Common myeloid progenitor, CD34-positive (primary cell): ENCODE results near the gene ZNF687.
A peak's percentile ranks its signal among the peaks of the same experiment; 100 is the strongest.
"Not testable (repeated sequence)": the region's sequence is repeated elsewhere in the genome, so short reads cannot be mapped to it uniquely, and the experiment has no call there.

Source experiments
- CTCF ChIA-PET: fragments of 350-600 bp; sonication (Branson Sonifier 250); formaldehyde crosslinking; loops from one replicate; lab custom pipeline; 2021; ENCODE audit warnings: antibody characterized with exemption; lab: Charles Lee
- POLR2A ChIA-PET: fragments of 350-600 bp; sonication (Branson Sonifier 250); formaldehyde crosslinking; loops from one replicate; lab custom pipeline; 2021; ENCODE audit warnings: antibody characterized with exemption; lab: Charles Lee
- DNase-seq, 3 donors: peaks; one replicate each; pipeline versions ENCODE4 v3.0.0 to v3.0.0-alpha.2; 2013
- H3K27ac ChIP-seq, 2 experiments: 1 replicate in 1 of 2; 2 replicates in 1 of 2; pipeline ENCODE4 v1.7.0; 2013; ENCODE audit warnings: inconsistent platforms in 2 of 2, low read length in 2 of 2, mild to moderate bottlenecking in 2 of 2, low read depth in 1 of 2, moderate library complexity in 1 of 2; ENCODE audit not compliant: severe bottlenecking in 2 of 2, insufficient read depth in 1 of 2, poor library complexity in 1 of 2
- H3K27me3 ChIP-seq, 5 experiments: replicated peaks in 2 of 5; 1 replicate in 3 of 5; 2 replicates in 2 of 5; pipeline versions ENCODE4 v1.6.1 to v1.7.0; 2013; ENCODE audit warnings: low read length in 4 of 5, mild to moderate bottlenecking in 2 of 5, moderate library complexity in 2 of 5, inconsistent platforms in 1 of 5; ENCODE audit not compliant: insufficient read depth in 5 of 5, control insufficient read depth in 4 of 5
- H3K36me3 ChIP-seq, 4 experiments: 1 replicate in 2 of 4; 2 replicates in 2 of 4; pipeline versions ENCODE4 v1.6.1 to v1.7.0; 2013; ENCODE audit warnings: low read length in 3 of 4, control low read depth in 1 of 4, mild to moderate bottlenecking in 1 of 4; ENCODE audit not compliant: control insufficient read depth in 4 of 4, insufficient read depth in 4 of 4
- H3K4me1 ChIP-seq, 4 experiments: 1 replicate in 3 of 4; 2 replicates in 1 of 4; pipeline versions ENCODE4 v1.6.1 to v1.7.1; 2013; ENCODE audit warnings: low read length in 3 of 4, mild to moderate bottlenecking in 3 of 4, control low read depth in 1 of 4, inconsistent platforms in 1 of 4, moderate library complexity in 1 of 4; ENCODE audit not compliant: control insufficient read depth in 4 of 4, insufficient read depth in 4 of 4; ENCODE audit errors: control extremely low read depth in 1 of 4
- H3K4me3 ChIP-seq, 7 experiments: 1 replicate in 4 of 7; 2 replicates in 3 of 7; pipeline versions ENCODE4 v1.5.1 to v1.7.0; 2013; ENCODE audit warnings: mild to moderate bottlenecking in 7 of 7, low read length in 6 of 7, moderate library complexity in 6 of 7, inconsistent platforms in 2 of 7, low read depth in 2 of 7, control low read depth in 1 of 7; ENCODE audit not compliant: insufficient read depth in 4 of 7, control insufficient read depth in 1 of 7; ENCODE audit errors: extremely low read depth in 1 of 7
- H3K9me3 ChIP-seq, 5 experiments: 1 replicate in 4 of 5; 2 replicates in 1 of 5; pipeline versions ENCODE4 v1.6.1 to v1.7.1; 2013; ENCODE audit warnings: low read length in 4 of 5, mild to moderate bottlenecking in 2 of 5, inconsistent platforms in 1 of 5, low read depth in 1 of 5, moderate library complexity in 1 of 5; ENCODE audit not compliant: control insufficient read depth in 4 of 5, insufficient read depth in 2 of 5; ENCODE audit errors: control extremely low read depth in 1 of 5
- WGBS: methylation state at CpG from one replicate; pipeline ENCODE4 v1.1.5; 2013; ENCODE audit not compliant: insufficient coverage; 5-methylcytosine and 5-hydroxymethylcytosine counted together

The ZNF687 gene

DNA sequence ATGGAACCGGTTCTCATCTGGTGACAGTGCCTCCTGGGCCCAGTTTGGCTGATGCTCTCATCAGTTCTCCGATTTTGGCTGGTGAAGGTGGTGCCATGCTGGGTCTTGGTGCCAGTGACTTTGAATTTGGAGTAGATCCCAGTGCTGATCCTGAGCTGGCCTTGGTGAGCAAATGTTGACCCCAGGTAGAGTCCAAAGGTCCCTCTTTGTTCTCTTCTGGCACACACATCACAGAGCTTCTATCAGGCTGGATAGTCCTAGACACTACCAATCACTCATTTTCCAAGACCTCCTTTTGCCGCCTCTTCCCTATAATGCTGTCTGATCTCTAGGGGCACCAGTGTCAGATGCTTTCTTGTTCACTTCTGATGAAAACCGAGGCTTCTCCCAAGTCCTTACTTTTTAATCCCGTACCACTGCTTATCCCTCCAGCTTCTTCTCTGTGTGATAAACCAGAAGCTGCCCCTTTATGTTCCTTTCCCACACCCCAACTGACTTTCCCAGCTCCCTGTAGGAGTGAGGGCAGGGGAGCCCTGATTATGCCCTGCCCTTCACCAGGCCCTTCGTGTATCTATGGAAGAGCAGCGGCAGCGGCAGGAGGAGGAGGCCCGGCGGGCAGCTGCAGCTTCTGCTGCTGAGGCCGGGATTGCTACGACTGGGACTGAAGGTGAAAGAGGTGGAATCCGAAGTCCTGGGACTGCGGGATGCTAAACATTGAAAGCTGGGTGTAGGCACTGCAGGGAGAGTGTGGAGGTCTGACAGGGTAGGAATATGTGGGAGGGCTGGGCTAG, 16.5 kb upstream of the ZNF687 start:
- CTCF ChIA-PET: interaction anchor here (1.1 to 1.3 kb wide), 2 partner anchors 12 to 109 kb away, joined by 3 to 4 read pairs; partner anchors contain the start of gene TNFAIP8L2
- no peak for DNase-seq
- H3K4me3 ChIP-seq: no peak overlapping the region
- POLR2A ChIA-PET: no interaction called here
- H3K27me3 ChIP-seq: no peaks in the 10 kb centered on the region
- H3K36me3 ChIP-seq: peaks cover 20 to 61% (median 50%) of the 10 kb centered on the region in 4 experiments
- no peak overlapping the region for H3K27ac ChIP-seq
- no peaks in the 10 kb centered on the region for H3K9me3 ChIP-seq
- H3K4me1 ChIP-seq: no peaks in the 10 kb centered on the region
- 90% methylated on average over 12 of the region's 14 CpGs for WGBS

- Histone ChIP-seq H3K4me1 (no peaks in the 10 kb centered on the region), H3K4me3 (no peak overlapping the region), H3K9me3 (no peaks in the 10 kb centered on the region), H3K27me3 (no peaks in the 10 kb centered on the region), H3K36me3 (peaks cover 20 to 61% (median 51%) of the 10 kb centered on the region in 4 experiments), H3K27ac (peak overlapping the region in 1 of 2 experiments; percentile 43)
- WGBS: 100% methylated on average over 1 of the region's 3 CpGs
- CTCF ChIA-PET: interaction anchor here (1.1 kb wide), 1 partner anchor 110 kb away, joined by 3 read pairs; the partner anchor contains the start of gene TNFAIP8L2
- POLR2A ChIA-PET: no interaction called here
- DNase-seq: no peak
Measured at GRCh38 chr1:151266315-151266714, 15.8 kb upstream of the ZNF687 start.

DNA sequence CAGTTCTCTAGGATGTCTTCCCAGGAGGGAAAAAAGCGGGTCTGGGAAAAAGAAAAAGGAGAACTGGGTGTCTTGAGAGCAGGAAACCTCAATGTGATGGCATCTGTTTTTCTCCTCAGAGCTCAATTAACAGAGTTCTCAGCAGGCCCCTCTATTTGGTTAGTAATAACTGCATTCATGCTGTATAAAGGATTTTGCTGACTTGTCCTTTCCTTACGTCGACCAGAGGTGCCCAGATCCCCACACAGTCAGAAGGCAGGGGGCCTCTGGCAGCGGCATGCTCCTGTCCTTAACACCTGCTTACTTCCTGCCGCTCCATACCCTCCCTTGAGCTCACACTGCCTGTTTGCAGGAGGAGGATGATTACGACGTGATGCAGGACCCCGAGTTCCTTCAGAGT, 15.3 kb upstream of the ZNF687 start:
- no peak for DNase-seq
- H3K27me3 ChIP-seq: no peaks in the 10 kb centered on the region
- H3K27ac ChIP-seq: peak overlapping the region in 1 of 2 experiments; percentile 43
- ChIA-PET CTCF (interaction anchor here (0.8 to 1.7 kb wide), 2 partner anchors 11 to 15 kb away, joined by 3 to 5 read pairs; no protein-coding TSS in a partner anchor), POLR2A (no interaction called here)
- H3K4me1 ChIP-seq: no peaks in the 10 kb centered on the region
- H3K36me3 ChIP-seq: peaks cover 20 to 61% (median 50%) of the 10 kb centered on the region in 4 experiments
- no peaks in the 10 kb centered on the region for H3K9me3 ChIP-seq
- WGBS: 73% methylated on average over 7 of the region's 8 CpGs
- no peak overlapping the region for H3K4me3 ChIP-seq

DNA sequence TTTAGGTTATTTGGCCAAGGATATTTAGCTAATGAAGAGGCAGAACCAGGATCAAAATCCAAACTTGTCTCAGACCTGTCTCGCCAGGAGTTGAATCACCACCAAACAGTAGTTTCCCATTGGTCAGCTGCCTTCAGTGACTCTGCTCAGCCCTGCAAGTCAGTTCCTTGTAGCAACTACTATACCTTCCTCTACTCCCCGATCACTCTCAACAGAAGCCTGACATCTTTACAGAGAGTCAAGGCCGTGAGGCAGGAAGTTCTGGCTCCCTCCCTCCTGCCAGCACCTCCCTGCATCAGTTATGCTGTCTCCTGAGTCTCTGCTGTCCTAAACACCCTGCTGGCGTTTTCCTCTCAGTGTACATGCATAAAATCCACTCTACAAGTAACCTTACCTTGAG, 14.3 kb upstream of the ZNF687 start:
- H3K36me3 ChIP-seq: peaks cover 19 to 54% (median 45%) of the 10 kb centered on the region in 4 experiments
- no peak for DNase-seq
- 75% methylated on average over 3 of the region's 4 CpGs for WGBS

DNA sequence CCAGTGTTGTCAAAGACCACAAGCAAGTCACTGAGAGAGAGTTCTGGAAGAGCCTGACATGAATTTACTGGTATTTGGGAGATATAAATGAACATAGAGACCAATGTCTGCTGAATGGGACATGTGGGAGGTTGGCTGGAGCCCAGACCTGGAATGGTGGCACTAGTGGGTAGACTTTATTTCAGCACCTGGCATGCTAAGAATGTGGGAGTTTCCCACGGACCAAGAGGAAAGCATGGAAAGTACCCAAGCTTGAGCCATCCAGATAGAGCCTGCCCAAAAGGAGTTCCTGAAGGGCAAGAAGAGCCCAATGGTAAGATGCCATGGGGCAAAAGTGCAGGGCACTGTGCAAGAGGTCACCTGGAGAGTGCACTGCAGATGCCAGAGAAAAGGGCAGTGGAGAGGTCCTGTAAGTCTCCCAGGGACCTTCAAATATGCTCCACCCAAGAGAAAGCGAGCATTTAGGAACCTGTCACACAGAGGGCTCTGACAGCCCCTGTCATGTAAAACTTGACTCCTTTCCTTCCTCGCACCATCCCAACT, 8.1 kb upstream of the ZNF687 start:
- DNase-seq: no peak
- Histone ChIP-seq H3K27ac (no peak overlapping the region), H3K9me3 (no peaks in the 10 kb centered on the region), H3K36me3 (peaks cover 0 to 11% (median 3%) of the 10 kb centered on the region in 4 experiments), H3K4me1 (peaks cover 0 to 17% (median 4%) of the 10 kb centered on the region in 4 experiments), H3K4me3 (no peak overlapping the region), H3K27me3 (no peaks in the 10 kb centered on the region)
- WGBS: 100% methylated on average over 2 of the region's 3 CpGs
- POLR2A ChIA-PET: no interaction called here
- CTCF ChIA-PET: interaction anchor here (0.9 to 1.0 kb wide), 2 partner anchors 13 to 15 kb away, joined by 3 read pairs; no protein-coding TSS in a partner anchor

More for the DNA sequence above, 14.3 kb upstream of the ZNF687 start:
- ChIA-PET CTCF (interaction anchor here (0.8 to 1.7 kb wide), 2 partner anchors 10 to 16 kb away, joined by 3 to 5 read pairs; no protein-coding TSS in a partner anchor), POLR2A (interaction anchor here (0.6 kb wide), 2 partner anchors 60 to 701 kb away, joined by 3 to 4 read pairs; no protein-coding TSS in a partner anchor)
- H3K27me3 ChIP-seq: no peaks in the 10 kb centered on the region
- no peak overlapping the region for H3K27ac ChIP-seq
- no peak overlapping the region for H3K4me3 ChIP-seq
- no peaks in the 10 kb centered on the region for H3K9me3 ChIP-seq
- H3K4me1 ChIP-seq: no peaks in the 10 kb centered on the region

- CTCF ChIA-PET: interaction anchor here (1.0 kb wide), 1 partner anchor 14 kb away, joined by 3 read pairs; no protein-coding TSS in a partner anchor
- H3K4me3 ChIP-seq, POLR2A ChIA-PET, H3K27me3 ChIP-seq, H3K36me3 ChIP-seq, DNase-seq, H3K27ac ChIP-seq, H3K9me3 ChIP-seq: not testable (repeated sequence)
- 100% methylated on average over 2 of the region's 5 CpGs for WGBS
- H3K4me1 ChIP-seq: peaks cover 0 to 17% (median 4%) of the 10 kb centered on the region in 4 experiments
Measured at GRCh38 chr1:151275341-151275740, 6.8 kb upstream of the ZNF687 start.
